T-cell (primary cell): ENCODE data around the gene ADAP1. TPM values are rescaled to one million over a fixed set of nuclear protein-coding genes. Genes with fewer than 3 reads are reported as not detected.

Experiments used
- ATAC-seq, 4 experiments: fragments of 200-7000 bp in 3 of 4; fragments of 150-1000 bp in 1 of 4; cut with Tn5 transposase; replicated peaks in 1 of 4; 1 replicate in 3 of 4; 2 replicates in 1 of 4; pipeline ENCODE4 v1.10.0; 2021; ENCODE audit warnings: moderate library complexity in 3 of 4, mild to moderate bottlenecking in 2 of 4, moderate number of reproducible peaks in 1 of 4
- CTCF ChIA-PET, 2 donors: fragments of 300-600 bp; sonication (Branson Sonifier 250); formaldehyde crosslinking; loops; one replicate each; lab custom pipeline; 2022; ENCODE audit warnings: antibody characterized with exemption in 2 of 2; lab: Charles Lee
- POLR2A ChIA-PET, 2 donors: fragments of 300-600 bp; sonication (Branson Sonifier 250); formaldehyde crosslinking; loops; one replicate each; lab custom pipeline; 2022; ENCODE audit warnings: antibody characterized with exemption in 2 of 2; lab: Charles Lee
- DNase-seq, 35 experiments: peaks; one replicate each; pipeline versions ENCODE4 v3.0.0 to v3.0.0-alpha.2; 2013 to 2023
- H3K27ac ChIP-seq: one replicate; pipeline ENCODE4 v1.5.1; 2013; ENCODE audit warnings: low read length
- H3K27me3 ChIP-seq, 2 experiments: replicated peaks in 1 of 2; 1 replicate in 1 of 2; 2 replicates in 1 of 2; pipeline versions ENCODE4 v1.6.1 to v1.7.0; 2013; ENCODE audit warnings: low read length in 1 of 2, mixed read lengths in 1 of 2; ENCODE audit not compliant: control insufficient read depth in 2 of 2, insufficient read depth in 2 of 2; ENCODE audit errors: extremely low read depth in 1 of 2
- H3K36me3 ChIP-seq, 2 donors: 1 replicate in 1 of 2; 2 replicates in 1 of 2; pipeline versions ENCODE4 v1.6.1 to v1.7.0; 2013; ENCODE audit warnings: low read length in 1 of 2; ENCODE audit not compliant: control insufficient read depth in 2 of 2, insufficient read depth in 1 of 2; ENCODE audit errors: extremely low read depth in 1 of 2
- H3K4me1 ChIP-seq, 2 experiments: 1 replicate in 1 of 2; 2 replicates in 1 of 2; pipeline versions ENCODE4 v1.6.1 to v1.7.0; 2013; ENCODE audit warnings: low read length in 2 of 2, mixed read lengths in 1 of 2; ENCODE audit not compliant: insufficient read depth in 2 of 2, control insufficient read depth in 1 of 2; ENCODE audit errors: extremely low read depth in 1 of 2
- H3K4me3 ChIP-seq, 2 donors: 1 replicate in 1 of 2; 2 replicates in 1 of 2; pipeline versions ENCODE4 v1.5.1 to v1.7.0; 2013; ENCODE audit warnings: mild to moderate bottlenecking in 2 of 2, low read length in 1 of 2, moderate library complexity in 1 of 2; ENCODE audit not compliant: control insufficient read depth in 1 of 2; ENCODE audit errors: extremely low read depth in 1 of 2
- H3K9me3 ChIP-seq: 2 replicates; pipeline ENCODE4 v1.7.0; 2013
- H3K27ac Mint-ChIP-seq, 2 donors: one replicate each; pipeline ENCODE4 v1.8.0; 2020 to 2021; ENCODE audit warnings: mild to moderate bottlenecking in 2 of 2, mixed read lengths in 2 of 2
- H3K27me3 Mint-ChIP-seq, 2 donors: one replicate each; pipeline ENCODE4 v1.8.0; 2021 to 2022; ENCODE audit warnings: mixed read lengths in 2 of 2
- H3K36me3 Mint-ChIP-seq: one replicate; pipeline ENCODE4 v1.8.0; 2021; ENCODE audit warnings: mixed read lengths
- H3K4me1 Mint-ChIP-seq, 3 donors: one replicate each; pipeline ENCODE4 v1.8.0; 2020 to 2022; ENCODE audit warnings: mixed read lengths in 3 of 3, mild to moderate bottlenecking in 1 of 3
- H3K4me3 Mint-ChIP-seq, 3 donors: one replicate each; pipeline ENCODE4 v1.8.0; 2020 to 2022; ENCODE audit warnings: mild to moderate bottlenecking in 3 of 3, mixed read lengths in 3 of 3, moderate library complexity in 3 of 3
- H3K9me3 Mint-ChIP-seq, 3 donors: one replicate each; pipeline ENCODE4 v1.8.0; 2020 to 2022; ENCODE audit warnings: mixed read lengths in 3 of 3
- WGBS: methylation state at CpG from one replicate; pipeline ENCODE4 v1.1.5; 2013; ENCODE audit warnings: missing lambda C conversion rate; ENCODE audit not compliant: insufficient coverage; 5-methylcytosine and 5-hydroxymethylcytosine counted together
- total RNA-seq, 35 experiments: library from RNA in 6 of 35; stranded (reverse) in 6 of 35; fragments of 120-200 nt in 1 of 35; gene quantifications; one replicate each; pipeline versions ENCODE4 v1.2.1 to v1.2.4 and lab custom pipeline; 2013 to 2026

The ADAP1 gene
- total RNA-seq, 5 donors from 2014 or later (not counting 1 experiment from before 2014, with no cell fraction given), result 10.6 to 26.9 (median 23.5) TPM

DNA sequence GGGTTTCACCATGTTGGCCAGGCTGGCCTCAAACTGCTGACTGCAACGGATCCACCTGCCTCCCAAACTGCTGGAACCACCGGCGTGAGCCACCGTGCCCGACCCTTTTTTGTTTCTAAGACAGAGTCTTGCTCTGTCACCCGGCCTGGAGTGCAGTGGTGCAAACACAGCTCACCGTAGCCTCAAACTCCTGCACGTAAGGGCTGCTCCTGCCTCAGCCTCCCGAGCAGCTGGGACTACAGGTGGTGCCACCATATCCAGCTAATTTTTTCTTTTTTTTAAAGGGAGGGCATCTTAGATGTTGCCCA lies 36.4 kb downstream of the ADAP1 start:
- Histone ChIP-seq H3K9me3 (no peaks in the 10 kb centered on the region), H3K27ac (no peak overlapping the region), H3K4me1 (peaks cover 11 to 32% of the 10 kb centered on the region in 2 experiments), H3K27me3 (no peaks in the 10 kb centered on the region), H3K36me3 (no peaks in the 10 kb centered on the region), H3K4me3 (no peak overlapping the region)
- CTCF ChIA-PET, result no interaction called here
- no peaks in the 10 kb centered on the region for H3K27me3 Mint-ChIP-seq
- H3K36me3 Mint-ChIP-seq, result no peaks in the 10 kb centered on the region
- DNase-seq, result no peak
- ATAC-seq, result no peak
- peaks cover 15 to 30% (median 22%) of the 10 kb centered on the region in 3 donors for H3K4me1 Mint-ChIP-seq
- H3K4me3 Mint-ChIP-seq, result no peak overlapping the region
- no peak overlapping the region for H3K27ac Mint-ChIP-seq
- POLR2A ChIA-PET, result no interaction called here
- H3K9me3 Mint-ChIP-seq, result no peaks in the 10 kb centered on the region
- 89% methylated on average over 8 of the region's 9 CpGs for WGBS

- Mint-ChIP-seq H3K4me3 (no peak overlapping the region), H3K27me3 (no peaks in the 10 kb centered on the region), H3K27ac (no peak overlapping the region), H3K9me3 (no peaks in the 10 kb centered on the region), H3K4me1 (peaks cover 14 to 25% (median 17%) of the 10 kb centered on the region in 3 donors), H3K36me3 (no peaks in the 10 kb centered on the region)
- ChIA-PET POLR2A (no interaction called here), CTCF (no interaction called here)
- Histone ChIP-seq H3K36me3 (no peaks in the 10 kb centered on the region), H3K27ac (no peak overlapping the region), H3K9me3 (no peaks in the 10 kb centered on the region), H3K4me1 (peaks cover 7 to 27% of the 10 kb centered on the region in 2 experiments), H3K27me3 (no peaks in the 10 kb centered on the region), H3K4me3 (no peak overlapping the region)
- ATAC-seq, result no peak
- DNase-seq, result no peak
- 95% methylated on average over 22 of the region's 33 CpGs for WGBS
Observed at GRCh38 chr7:917255-918117, 37.0 kb downstream of the ADAP1 start.

DNA sequence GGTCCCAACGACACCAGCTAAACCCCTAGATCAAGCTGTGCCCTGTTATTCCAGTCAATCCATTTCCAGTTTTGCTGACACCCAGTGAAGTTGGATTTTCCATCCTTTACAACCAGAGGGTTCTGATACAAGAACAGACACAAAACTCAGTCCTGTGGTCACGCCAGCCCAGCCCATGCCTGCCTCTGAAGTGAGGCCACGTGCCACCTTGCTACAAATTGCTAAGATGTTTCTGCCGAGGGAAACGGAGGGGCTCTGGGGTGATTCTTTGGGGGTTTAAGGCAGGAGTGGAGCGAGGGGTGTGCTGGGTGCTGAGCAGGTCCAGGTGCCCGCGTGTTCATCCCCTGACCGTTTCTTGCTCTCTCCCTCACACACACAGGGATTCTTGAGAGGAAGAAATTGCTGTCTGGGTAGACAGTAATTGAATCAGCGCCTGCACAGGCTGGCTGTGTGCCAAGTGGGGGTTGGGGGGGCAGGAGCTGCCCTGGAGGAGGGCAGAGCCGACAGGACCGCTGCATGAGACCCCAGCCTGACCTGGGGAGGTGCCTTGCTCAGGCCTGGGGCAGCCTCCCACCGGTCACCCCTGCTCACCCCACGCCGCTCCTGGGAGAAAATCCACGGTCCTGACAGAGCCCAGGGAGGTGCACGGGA lies 38.1 kb downstream of the ADAP1 start:
- Mint-ChIP-seq H3K36me3 (no peaks in the 10 kb centered on the region), H3K27ac (no peak overlapping the region), H3K4me3 (no peak overlapping the region), H3K4me1 (peaks cover 11 to 18% (median 13%) of the 10 kb centered on the region in 3 donors), H3K27me3 (no peaks in the 10 kb centered on the region), H3K9me3 (no peaks in the 10 kb centered on the region)
- H3K36me3 ChIP-seq, result no peaks in the 10 kb centered on the region
- H3K27me3 ChIP-seq, result no peaks in the 10 kb centered on the region
- no peak overlapping the region for H3K27ac ChIP-seq
- no peak for DNase-seq
- peaks cover 0 to 17% of the 10 kb centered on the region in 2 experiments for H3K4me1 ChIP-seq
- ATAC-seq, result no peak
- POLR2A ChIA-PET, result no interaction called here
- no peak overlapping the region for H3K4me3 ChIP-seq
- CTCF ChIA-PET, result no interaction called here
- 92% methylated on average over 8 of the region's 17 CpGs for WGBS
- H3K9me3 ChIP-seq, result no peaks in the 10 kb centered on the region

DNA sequence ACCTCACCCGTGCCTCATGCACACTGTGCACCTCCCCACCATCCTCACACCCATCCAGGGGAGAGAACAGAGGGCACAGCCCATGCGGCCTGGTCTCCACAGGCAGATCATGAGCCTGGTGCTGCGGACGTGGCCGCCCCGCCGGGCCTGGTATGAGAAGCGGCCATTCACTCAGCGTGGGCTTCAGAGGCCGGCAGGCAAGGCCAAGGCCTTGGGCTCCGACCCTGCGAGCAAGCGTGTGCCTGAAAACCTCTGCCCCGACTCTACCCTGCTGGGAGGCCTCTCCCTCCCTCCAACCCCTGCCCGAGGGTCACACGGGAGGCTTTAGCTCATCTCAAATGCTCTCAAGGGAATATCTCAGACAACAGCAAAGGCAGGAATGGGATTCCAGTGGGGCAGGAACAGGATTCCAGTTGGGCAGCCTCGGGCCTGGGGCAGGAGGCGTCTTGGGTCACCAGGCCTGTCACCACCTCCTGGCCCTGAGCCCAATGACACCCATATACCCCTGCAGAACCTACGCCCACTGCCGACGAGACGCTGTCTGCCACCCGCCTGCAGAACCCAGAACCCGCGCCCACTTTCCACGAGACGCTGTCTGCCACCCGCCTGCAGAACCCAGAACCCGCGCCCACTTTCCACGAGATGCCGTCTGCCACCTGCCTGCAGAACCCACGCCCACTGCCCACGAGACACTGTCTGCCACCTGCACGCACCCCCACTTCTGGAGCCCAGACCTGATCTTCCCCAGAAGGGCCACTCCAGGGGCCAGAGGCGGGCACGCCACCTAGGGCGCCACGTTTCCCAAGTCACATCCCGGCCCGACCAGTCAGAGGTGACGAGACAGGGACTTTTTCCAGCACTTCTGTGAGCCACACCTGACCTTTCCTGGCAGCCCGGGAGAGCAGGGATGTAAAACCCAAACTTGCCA lies 38.9 kb downstream of the ADAP1 start:
- POLR2A ChIA-PET, result no interaction called here
- peaks cover 0 to 10% of the 10 kb centered on the region in 2 experiments for H3K4me1 ChIP-seq
- H3K4me3 Mint-ChIP-seq, result no peak overlapping the region
- no peaks in the 10 kb centered on the region for H3K36me3 Mint-ChIP-seq
- WGBS, result 85% methylated on average over 38 of the region's 43 CpGs
- CTCF ChIA-PET, result no interaction called here
- no peaks in the 10 kb centered on the region for H3K36me3 ChIP-seq
- DNase-seq, result no peak
- no peak overlapping the region for H3K27ac ChIP-seq
- H3K27ac Mint-ChIP-seq, result peak overlapping the region in 1 of 2 donors; percentile 36
- H3K4me1 Mint-ChIP-seq, result peaks cover 3 to 9% (median 7%) of the 10 kb centered on the region in 3 donors
- H3K9me3 ChIP-seq, result no peaks in the 10 kb centered on the region
- no peaks in the 10 kb centered on the region for H3K9me3 Mint-ChIP-seq
- ATAC-seq, result no peak
- no peaks in the 10 kb centered on the region for H3K27me3 ChIP-seq
- no peak overlapping the region for H3K4me3 ChIP-seq
- H3K27me3 Mint-ChIP-seq, result no peaks in the 10 kb centered on the region

- H3K4me3 ChIP-seq, result no peak overlapping the region
- H3K9me3 Mint-ChIP-seq, result no peaks in the 10 kb centered on the region
- DNase-seq (no peak), ATAC-seq (no peak)
- H3K36me3 ChIP-seq, result no peaks in the 10 kb centered on the region
- no peak overlapping the region for H3K27ac ChIP-seq
- POLR2A ChIA-PET, result no interaction called here
- H3K27ac Mint-ChIP-seq, result no peak overlapping the region
- no peaks in the 10 kb centered on the region for H3K27me3 ChIP-seq
- WGBS, result 96% methylated on average over 14 of the region's 16 CpGs
- CTCF ChIA-PET, result no interaction called here
- H3K4me1 ChIP-seq, result peaks cover 0 to 15% of the 10 kb centered on the region in 2 experiments
- no peaks in the 10 kb centered on the region for H3K36me3 Mint-ChIP-seq
- H3K4me1 Mint-ChIP-seq, result peaks cover 11 to 18% (median 14%) of the 10 kb centered on the region in 3 donors
- H3K27me3 Mint-ChIP-seq, result no peaks in the 10 kb centered on the region
- H3K4me3 Mint-ChIP-seq, result no peak overlapping the region
- no peaks in the 10 kb centered on the region for H3K9me3 ChIP-seq
Observed at GRCh38 chr7:914521-915194, 39.8 kb downstream of the ADAP1 start.
